GM18508 (cell line): ENCODE measurements around the gene UBAP2L.

Experiments used
- ATAC-seq: cut with Tn5 transposase; IDR thresholded peaks from one replicate; pipeline ENCODE4 v1.9.1; 2021; ENCODE audit warnings: moderate number of reproducible peaks; ENCODE audit not compliant: insufficient read depth, unreplicated experiment

UBAP2L gene

GRCh38 chr1:154220071-154220969 is at the start of gene UBAP2L:
UBAP2L (plus strand) TSS chr1:154220955; CDS start chr1:154225124, 4,169 bp downstream.
- peak; percentile 45 for ATAC-seq

- ATAC-seq, result no peak
Observed at GRCh38 chr1:154171223-154171583, 49.6 kb upstream of the UBAP2L start.

- no peak for ATAC-seq
Observed at GRCh38 chr1:154171880-154172279, 48.9 kb upstream of the UBAP2L start.

- ATAC-seq, result no peak
Observed at GRCh38 chr1:154174654-154175053, 46.1 kb upstream of the UBAP2L start.

- ATAC-seq, result no peak
Observed at GRCh38 chr1:154176337-154176736, 44.4 kb upstream of the UBAP2L start.

- ATAC-seq, result no peak
Observed at GRCh38 chr1:154178013-154178412, 42.7 kb upstream of the UBAP2L start.

- no peak for ATAC-seq
Observed at GRCh38 chr1:154178911-154179811, 41.6 kb upstream of the UBAP2L start.

GRCh38 chr1:154179946-154180687 is 40.6 kb upstream of the UBAP2L start:
- ATAC-seq, result no peak

GRCh38 chr1:154181944-154182343 is 38.8 kb upstream of the UBAP2L start:
- no peak for ATAC-seq

GRCh38 chr1:154182344-154183045 is 38.3 kb upstream of the UBAP2L start:
- no peak for ATAC-seq

- ATAC-seq, result peak; percentile 41
Observed at GRCh38 chr1:154183046-154183915, 37.5 kb upstream of the UBAP2L start.

- no peak for ATAC-seq
Observed at GRCh38 chr1:154186177-154186576, 34.6 kb upstream of the UBAP2L start.

- ATAC-seq, result no peak
Observed at GRCh38 chr1:154186852-154187501, 33.8 kb upstream of the UBAP2L start.

GRCh38 chr1:154190550-154190949 is 30.2 kb upstream of the UBAP2L start:
- ATAC-seq, result no peak

GRCh38 chr1:154191990-154192461 is 28.7 kb upstream of the UBAP2L start, which contains the start of gene TPM3:
TPM3 (minus strand) TSS chr1:154192100; CDS start chr1:154192018, 82 bp downstream.
- ATAC-seq, result no peak

GRCh38 chr1:154192476-154192875 is 28.3 kb upstream of the UBAP2L start:
- ATAC-seq, result no peak

- no peak for ATAC-seq
Observed at GRCh38 chr1:154193821-154194220, 26.9 kb upstream of the UBAP2L start.
